Effector memory CD4-positive, alpha-beta T cell (primary cell): ENCODE results near the gene HSPA2.
"Not testable (repeated sequence)": the region's sequence is repeated elsewhere in the genome, so short reads cannot be mapped to it uniquely, and the experiment has no call there.

Experiments used
- DNase-seq, 3 donors: peaks; one replicate each; pipeline ENCODE4 v3.0.0-alpha.2; 2020
- H3K27ac ChIP-seq: 2 replicates; pipeline ENCODE4 v1.7.0; 2013; ENCODE audit warnings: mild to moderate bottlenecking, low read length, moderate library complexity; ENCODE audit not compliant: insufficient read depth, poor library complexity, severe bottlenecking
- H3K27me3 ChIP-seq: replicated peaks from 2 replicates; pipeline ENCODE4 v1.7.0; 2013; ENCODE audit warnings: mild to moderate bottlenecking, low read length; ENCODE audit not compliant: insufficient read depth, control insufficient read depth, poor library complexity, severe bottlenecking
- H3K36me3 ChIP-seq: 2 replicates; pipeline ENCODE4 v1.7.0; 2013; ENCODE audit warnings: mild to moderate bottlenecking, low read length, moderate library complexity; ENCODE audit not compliant: control insufficient read depth, insufficient read depth
- H3K4me1 ChIP-seq: 2 replicates; pipeline ENCODE4 v1.7.0; 2013; ENCODE audit warnings: low read length, mild to moderate bottlenecking; ENCODE audit not compliant: control insufficient read depth, insufficient read depth, poor library complexity, severe bottlenecking
- H3K4me3 ChIP-seq: 2 replicates; pipeline ENCODE4 v1.7.0; 2013; ENCODE audit warnings: low read length, low read depth, mild to moderate bottlenecking; ENCODE audit not compliant: insufficient read depth, poor library complexity, severe bottlenecking
- H3K9me3 ChIP-seq: 2 replicates; pipeline ENCODE4 v1.7.0; 2013; ENCODE audit warnings: mild to moderate bottlenecking, low read length, moderate library complexity; ENCODE audit not compliant: control insufficient read depth

HSPA2 gene

GRCh38 chr14:64558216-64558615 lies 17.7 kb downstream of the HSPA2 start:
- H3K4me1 ChIP-seq, H3K4me3 ChIP-seq, H3K9me3 ChIP-seq, H3K27ac ChIP-seq, H3K36me3 ChIP-seq, H3K27me3 ChIP-seq, DNase-seq: not testable (repeated sequence)

GRCh38 chr14:64561631-64562030 lies 21.1 kb downstream of the HSPA2 start:
- H3K9me3 ChIP-seq, result no peaks in the 10 kb centered on the region
- H3K27me3 ChIP-seq, result no peaks in the 10 kb centered on the region
- no peak for DNase-seq
- no peaks in the 10 kb centered on the region for H3K4me1 ChIP-seq
- no peak overlapping the region for H3K27ac ChIP-seq
- no peak overlapping the region for H3K4me3 ChIP-seq
- no peaks in the 10 kb centered on the region for H3K36me3 ChIP-seq

DNA sequence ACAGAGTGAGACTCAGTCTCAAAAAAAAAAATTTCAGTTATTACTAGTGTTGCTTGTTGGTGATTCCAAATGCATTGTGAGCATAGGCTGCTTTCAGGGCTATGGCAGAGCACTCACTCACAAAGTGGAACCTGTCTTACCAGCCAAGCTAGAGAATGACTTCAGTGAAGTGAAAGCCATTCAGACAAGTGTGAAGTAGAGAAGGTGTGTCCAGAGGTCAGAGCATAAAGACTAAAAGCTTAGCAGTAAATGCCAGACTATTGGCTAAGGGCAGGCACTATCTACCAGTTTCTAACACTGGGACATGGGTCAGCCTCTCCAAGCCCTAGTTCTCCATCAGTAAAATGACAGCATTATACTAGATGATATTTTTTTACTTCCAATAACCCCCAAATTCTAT lies 21.9 kb downstream of the HSPA2 start:
- no peaks in the 10 kb centered on the region for H3K27me3 ChIP-seq
- H3K27ac ChIP-seq, result no peak overlapping the region
- H3K9me3 ChIP-seq, result no peaks in the 10 kb centered on the region
- H3K36me3 ChIP-seq, result no peaks in the 10 kb centered on the region
- no peaks in the 10 kb centered on the region for H3K4me1 ChIP-seq
- DNase-seq, result no peak
- H3K4me3 ChIP-seq, result no peak overlapping the region

GRCh38 chr14:64563696-64564095 lies 23.2 kb downstream of the HSPA2 start:
- Histone ChIP-seq H3K27me3 (no peaks in the 10 kb centered on the region), H3K9me3 (no peaks in the 10 kb centered on the region), H3K27ac (no peak overlapping the region), H3K4me1 (no peaks in the 10 kb centered on the region), H3K4me3 (no peak overlapping the region), H3K36me3 (no peaks in the 10 kb centered on the region)
- DNase-seq, result no peak

GRCh38 chr14:64566651-64567122 lies 26.1 kb downstream of the HSPA2 start:
- H3K4me1 ChIP-seq, result no peaks in the 10 kb centered on the region
- no peak overlapping the region for H3K4me3 ChIP-seq
- no peak for DNase-seq
- no peaks in the 10 kb centered on the region for H3K27me3 ChIP-seq
- no peak overlapping the region for H3K27ac ChIP-seq
- no peaks in the 10 kb centered on the region for H3K36me3 ChIP-seq
- no peaks in the 10 kb centered on the region for H3K9me3 ChIP-seq

DNA sequence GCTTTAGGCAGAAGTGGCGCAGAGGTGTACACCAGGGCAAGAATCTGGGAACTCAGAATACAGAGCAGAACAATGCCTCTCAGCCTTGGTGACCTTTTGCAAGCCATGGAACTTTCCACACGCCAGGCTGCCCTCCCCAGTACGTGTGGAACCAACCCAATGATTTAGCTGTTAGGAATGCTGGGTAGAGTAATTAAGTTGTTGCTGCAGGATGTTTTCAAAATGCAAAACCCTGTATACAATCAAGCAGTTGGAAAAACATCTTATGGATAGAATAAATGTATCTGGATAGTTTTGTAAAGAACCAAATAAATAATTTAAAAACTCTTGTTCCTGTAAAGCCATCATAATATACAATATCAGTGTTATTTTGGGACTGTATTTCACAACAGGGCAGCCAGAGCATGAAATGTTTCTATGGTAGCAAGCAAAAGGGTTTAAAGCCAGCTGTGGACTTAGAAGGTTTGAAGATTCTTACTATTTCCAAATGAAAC lies 28.6 kb downstream of the HSPA2 start:
- H3K27me3 ChIP-seq, result no peaks in the 10 kb centered on the region
- no peaks in the 10 kb centered on the region for H3K9me3 ChIP-seq
- H3K4me3 ChIP-seq, result no peak overlapping the region
- no peaks in the 10 kb centered on the region for H3K36me3 ChIP-seq
- no peak for DNase-seq
- H3K4me1 ChIP-seq, result no peaks in the 10 kb centered on the region
- H3K27ac ChIP-seq, result no peak overlapping the region

DNA sequence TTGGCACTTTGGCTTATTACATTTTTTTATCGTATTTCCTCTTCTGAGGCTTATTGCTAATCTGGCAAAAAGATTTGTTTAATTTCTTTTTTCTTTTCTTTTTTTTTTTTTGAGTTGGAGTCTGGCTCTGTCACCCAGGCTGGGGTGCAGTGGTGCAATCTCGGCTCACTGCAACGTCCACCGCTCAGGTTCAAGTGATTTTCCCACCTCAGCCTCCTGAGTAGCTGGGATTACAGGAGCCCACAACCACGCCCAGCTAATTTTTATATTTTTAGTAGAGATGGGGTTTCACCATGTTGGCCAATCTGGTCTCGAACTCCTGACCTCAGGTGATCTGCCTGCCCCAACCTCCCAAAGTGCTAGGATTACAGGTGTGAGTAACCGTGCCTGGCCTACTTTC lies 29.1 kb downstream of the HSPA2 start:
- H3K4me1 ChIP-seq, H3K4me3 ChIP-seq, H3K36me3 ChIP-seq, H3K27me3 ChIP-seq, H3K27ac ChIP-seq, H3K9me3 ChIP-seq, DNase-seq: not testable (repeated sequence)

DNA sequence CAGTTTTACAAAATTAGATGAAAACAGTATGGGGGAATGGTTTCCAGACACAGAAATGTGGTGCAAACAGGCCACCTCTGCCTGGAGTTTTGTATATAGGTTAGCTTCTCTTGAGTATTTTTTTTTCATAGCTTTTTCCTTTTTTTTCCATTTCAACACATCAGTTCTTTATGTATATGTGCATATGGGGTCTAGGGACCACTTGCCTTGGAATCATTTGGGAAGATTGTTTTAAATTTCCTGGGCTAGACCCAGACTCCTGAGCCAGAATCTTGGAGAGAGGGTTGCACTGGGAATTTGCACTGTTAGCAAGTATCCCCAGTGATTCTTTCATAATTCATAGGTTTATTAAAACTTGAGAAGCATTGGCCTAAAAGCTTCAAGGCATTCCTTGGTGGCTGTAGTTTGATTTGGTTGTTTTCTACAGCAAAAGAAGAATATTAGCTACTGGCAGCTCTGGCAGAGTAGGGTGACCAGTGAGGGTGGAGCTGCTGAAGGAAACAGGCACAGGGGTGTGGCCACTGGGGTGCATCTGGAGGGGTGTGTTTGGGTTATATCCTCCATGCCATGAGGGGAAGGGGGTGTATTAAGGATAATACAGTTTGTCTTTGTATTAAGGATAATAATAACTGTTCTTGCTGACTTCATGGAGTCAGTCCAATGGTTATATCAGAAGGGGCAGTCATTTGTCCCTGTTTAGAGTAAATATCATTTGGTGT lies 32.0 kb downstream of the HSPA2 start:
- Histone ChIP-seq H3K36me3 (no peaks in the 10 kb centered on the region), H3K27me3 (no peaks in the 10 kb centered on the region), H3K4me1 (no peaks in the 10 kb centered on the region), H3K27ac (no peak overlapping the region), H3K4me3 (no peak overlapping the region), H3K9me3 (no peaks in the 10 kb centered on the region)
- no peak for DNase-seq

DNA sequence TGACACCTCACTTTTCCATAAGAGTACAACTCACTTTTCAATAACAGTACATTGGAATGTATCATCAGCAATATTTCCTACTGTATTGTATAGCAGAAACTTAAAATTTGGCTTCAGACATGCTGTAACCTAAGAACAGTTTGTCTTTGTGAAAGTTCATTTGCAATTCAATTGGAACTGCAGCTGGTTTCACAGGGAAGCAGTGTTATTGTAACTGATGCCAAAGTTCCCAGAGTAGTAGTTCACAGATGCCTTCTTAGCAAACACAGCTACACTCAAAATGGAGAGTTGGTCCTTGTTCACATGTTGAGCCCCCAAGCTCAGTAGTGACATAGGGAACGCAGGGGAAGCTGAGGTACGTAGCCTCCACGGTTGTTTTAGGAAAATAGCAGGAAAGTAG lies 32.6 kb downstream of the HSPA2 start:
- H3K9me3 ChIP-seq, result no peaks in the 10 kb centered on the region
- H3K27me3 ChIP-seq, result no peaks in the 10 kb centered on the region
- H3K4me3 ChIP-seq, result no peak overlapping the region
- no peak overlapping the region for H3K27ac ChIP-seq
- no peaks in the 10 kb centered on the region for H3K36me3 ChIP-seq
- no peak for DNase-seq
- H3K4me1 ChIP-seq, result no peaks in the 10 kb centered on the region

DNA sequence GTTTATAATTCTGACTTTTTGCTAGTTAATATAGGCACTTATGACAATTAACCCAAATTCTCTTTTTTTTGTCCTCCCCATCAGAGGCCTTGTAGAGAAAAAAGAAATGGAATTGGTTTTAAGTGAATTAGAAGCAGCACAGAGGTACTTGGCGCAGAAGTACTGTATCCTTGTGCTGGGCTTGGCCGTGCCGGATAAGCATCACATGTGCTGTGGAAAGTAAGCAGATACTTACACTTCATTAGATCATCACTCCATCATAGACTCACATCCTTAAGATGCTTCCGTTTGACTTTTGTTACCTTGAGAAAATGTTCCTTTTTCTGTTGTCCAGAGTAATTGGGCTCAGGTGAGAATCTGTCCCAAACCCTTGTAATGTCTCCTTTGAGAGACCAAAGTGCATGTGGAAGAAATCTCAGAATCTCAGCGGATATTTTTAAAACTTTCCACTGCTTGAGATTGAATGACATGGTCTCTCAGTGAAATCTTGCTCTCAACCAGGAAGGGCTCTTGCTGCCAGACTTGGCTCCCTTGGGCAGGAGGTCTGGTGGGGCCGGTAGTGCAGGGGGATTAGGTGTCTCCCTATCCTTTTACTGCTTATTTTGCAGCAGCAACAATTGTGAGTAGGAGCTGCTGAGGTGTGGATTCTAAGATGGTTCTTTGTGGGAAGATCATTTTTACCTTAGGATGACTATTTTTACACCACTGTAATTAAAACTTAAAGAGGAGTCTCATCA lies 34.0 kb downstream of the HSPA2 start:
- no peaks in the 10 kb centered on the region for H3K36me3 ChIP-seq
- DNase-seq, result no peak
- H3K27me3 ChIP-seq, result no peaks in the 10 kb centered on the region
- H3K9me3 ChIP-seq, result no peaks in the 10 kb centered on the region
- H3K4me1 ChIP-seq, result no peaks in the 10 kb centered on the region
- no peak overlapping the region for H3K4me3 ChIP-seq
- no peak overlapping the region for H3K27ac ChIP-seq
